HL-60 (cell line): ENCODE results near the gene ZER1.

Source experiments
- DNase-seq, 2 experiments: peaks; one replicate each; pipeline ENCODE4 v3.0.0-alpha.2; 2010 to 2020; ENCODE audit warnings: low read depth in 1 of 2, low spot score in 1 of 2
- H3K27ac ChIP-seq: fragments of 250-450 bp; sonication (Bioruptor Pico); replicated peaks from 2 replicates; pipeline ENCODE4 v1.5.1; 2020; ENCODE audit warnings: mild to moderate bottlenecking, moderate library complexity
- H3K27me3 ChIP-seq: fragments of 250-450 bp; sonication (Bioruptor Pico); 2 replicates; pipeline ENCODE4 v1.5.1; 2021; ENCODE audit warnings: mild to moderate bottlenecking, moderate library complexity; ENCODE audit not compliant: insufficient read depth, poor library complexity, severe bottlenecking
- H3K4me3 ChIP-seq: replicated peaks from 2 replicates; pipeline ENCODE4 v1.5.1; 2011; ENCODE audit warnings: mild to moderate bottlenecking, control low read depth, low read length; ENCODE audit not compliant: insufficient read depth
- GABPA ChIP-seq: IDR thresholded peaks from 2 replicates; pipeline ENCODE4 v1.6.1; 2012; ENCODE audit warnings: low read depth
- POLR2AphosphoS5 ChIP-seq: IDR thresholded peaks from 2 replicates; pipeline ENCODE4 v1.6.1; 2012; ENCODE audit warnings: low read depth
- SPI1 ChIP-seq: IDR thresholded peaks from 2 replicates; pipeline ENCODE4 v1.6.1; 2012; ENCODE audit warnings: low read depth, mild to moderate bottlenecking, borderline replicate concordance
- TF ChIP-seq, protein P1 (sequence below): IDR thresholded peaks from one replicate; pipeline ENCODE4 v1.5.1; 2011; ENCODE audit warnings: low read length, control low read depth, inconsistent platforms; ENCODE audit not compliant: insufficient read depth
- TF ChIP-seq, protein P2 (sequence below): IDR thresholded peaks from 2 replicates; pipeline ENCODE4 v1.6.1; 2012; ENCODE audit warnings: low read depth; ENCODE audit not compliant: insufficient replicate concordance

The ZER1 gene

DNA sequence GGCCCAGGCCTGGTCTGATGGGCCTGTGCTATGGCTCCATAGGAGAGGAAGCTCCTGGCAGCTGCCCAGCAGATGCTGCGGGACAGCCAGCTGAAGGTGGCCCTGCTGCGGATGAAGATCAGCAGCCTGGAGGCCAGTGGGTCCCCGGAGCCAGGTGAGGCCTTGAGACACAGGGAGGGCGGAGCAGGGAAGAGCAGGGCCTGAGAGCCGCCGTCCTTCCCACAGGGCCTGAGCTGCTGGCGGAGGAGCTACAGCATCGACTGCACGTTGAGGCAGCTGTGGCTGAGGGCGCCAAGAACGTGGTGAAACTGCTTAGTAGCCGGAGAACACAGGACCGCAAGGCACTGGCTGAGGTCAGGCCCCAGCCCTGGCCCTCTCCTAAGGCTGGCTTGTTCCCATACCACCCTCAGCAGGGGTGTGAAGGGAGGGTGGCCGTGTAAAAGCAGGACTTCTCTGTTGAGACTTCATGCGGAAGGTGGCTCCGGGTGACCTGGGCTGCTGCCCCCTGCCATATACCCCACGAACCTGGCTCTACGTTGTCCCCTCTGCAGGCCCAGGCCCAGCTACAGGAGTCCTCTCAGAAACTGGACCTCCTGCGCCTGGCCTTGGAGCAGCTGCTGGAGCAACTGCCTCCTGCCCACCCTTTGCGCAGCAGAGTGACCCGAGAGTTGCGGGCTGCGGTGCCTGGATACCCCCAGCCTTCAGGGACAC is 64.9 kb downstream of the ZER1 start:
- TF ChIP-seq, protein P1, sequence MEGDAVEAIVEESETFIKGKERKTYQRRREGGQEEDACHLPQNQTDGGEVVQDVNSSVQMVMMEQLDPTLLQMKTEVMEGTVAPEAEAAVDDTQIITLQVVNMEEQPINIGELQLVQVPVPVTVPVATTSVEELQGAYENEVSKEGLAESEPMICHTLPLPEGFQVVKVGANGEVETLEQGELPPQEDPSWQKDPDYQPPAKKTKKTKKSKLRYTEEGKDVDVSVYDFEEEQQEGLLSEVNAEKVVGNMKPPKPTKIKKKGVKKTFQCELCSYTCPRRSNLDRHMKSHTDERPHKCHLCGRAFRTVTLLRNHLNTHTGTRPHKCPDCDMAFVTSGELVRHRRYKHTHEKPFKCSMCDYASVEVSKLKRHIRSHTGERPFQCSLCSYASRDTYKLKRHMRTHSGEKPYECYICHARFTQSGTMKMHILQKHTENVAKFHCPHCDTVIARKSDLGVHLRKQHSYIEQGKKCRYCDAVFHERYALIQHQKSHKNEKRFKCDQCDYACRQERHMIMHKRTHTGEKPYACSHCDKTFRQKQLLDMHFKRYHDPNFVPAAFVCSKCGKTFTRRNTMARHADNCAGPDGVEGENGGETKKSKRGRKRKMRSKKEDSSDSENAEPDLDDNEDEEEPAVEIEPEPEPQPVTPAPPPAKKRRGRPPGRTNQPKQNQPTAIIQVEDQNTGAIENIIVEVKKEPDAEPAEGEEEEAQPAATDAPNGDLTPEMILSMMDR, result no peak
- TF ChIP-seq POLR2AphosphoS5, result no peak
- H3K4me3 ChIP-seq, result no peak overlapping the region
- DNase-seq, result no peak
- H3K27me3 ChIP-seq, result no peaks in the 10 kb centered on the region
- no peak overlapping the region for H3K27ac ChIP-seq

DNA sequence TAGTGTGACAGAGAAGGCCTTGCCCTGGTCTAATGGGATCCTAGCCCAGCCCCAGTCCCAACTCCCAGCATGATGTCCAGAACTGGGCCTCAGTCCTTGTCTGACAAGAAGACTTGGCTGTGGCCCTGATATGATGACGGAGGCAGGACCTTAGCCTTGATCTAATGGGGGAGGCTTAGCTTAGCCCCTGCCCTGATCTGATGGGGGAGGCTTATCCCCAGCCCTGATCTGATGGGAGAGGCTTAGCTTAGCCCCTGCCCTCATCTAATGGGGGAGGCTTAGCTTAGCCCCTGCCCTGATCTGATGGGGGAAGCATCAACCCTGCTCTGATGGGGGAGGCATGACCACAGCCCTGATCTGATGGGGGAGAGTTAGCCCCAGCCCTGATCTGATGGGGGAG is 65.7 kb downstream of the ZER1 start:
- TF ChIP-seq, protein P1, result no peak
- TF ChIP-seq, protein P2, sequence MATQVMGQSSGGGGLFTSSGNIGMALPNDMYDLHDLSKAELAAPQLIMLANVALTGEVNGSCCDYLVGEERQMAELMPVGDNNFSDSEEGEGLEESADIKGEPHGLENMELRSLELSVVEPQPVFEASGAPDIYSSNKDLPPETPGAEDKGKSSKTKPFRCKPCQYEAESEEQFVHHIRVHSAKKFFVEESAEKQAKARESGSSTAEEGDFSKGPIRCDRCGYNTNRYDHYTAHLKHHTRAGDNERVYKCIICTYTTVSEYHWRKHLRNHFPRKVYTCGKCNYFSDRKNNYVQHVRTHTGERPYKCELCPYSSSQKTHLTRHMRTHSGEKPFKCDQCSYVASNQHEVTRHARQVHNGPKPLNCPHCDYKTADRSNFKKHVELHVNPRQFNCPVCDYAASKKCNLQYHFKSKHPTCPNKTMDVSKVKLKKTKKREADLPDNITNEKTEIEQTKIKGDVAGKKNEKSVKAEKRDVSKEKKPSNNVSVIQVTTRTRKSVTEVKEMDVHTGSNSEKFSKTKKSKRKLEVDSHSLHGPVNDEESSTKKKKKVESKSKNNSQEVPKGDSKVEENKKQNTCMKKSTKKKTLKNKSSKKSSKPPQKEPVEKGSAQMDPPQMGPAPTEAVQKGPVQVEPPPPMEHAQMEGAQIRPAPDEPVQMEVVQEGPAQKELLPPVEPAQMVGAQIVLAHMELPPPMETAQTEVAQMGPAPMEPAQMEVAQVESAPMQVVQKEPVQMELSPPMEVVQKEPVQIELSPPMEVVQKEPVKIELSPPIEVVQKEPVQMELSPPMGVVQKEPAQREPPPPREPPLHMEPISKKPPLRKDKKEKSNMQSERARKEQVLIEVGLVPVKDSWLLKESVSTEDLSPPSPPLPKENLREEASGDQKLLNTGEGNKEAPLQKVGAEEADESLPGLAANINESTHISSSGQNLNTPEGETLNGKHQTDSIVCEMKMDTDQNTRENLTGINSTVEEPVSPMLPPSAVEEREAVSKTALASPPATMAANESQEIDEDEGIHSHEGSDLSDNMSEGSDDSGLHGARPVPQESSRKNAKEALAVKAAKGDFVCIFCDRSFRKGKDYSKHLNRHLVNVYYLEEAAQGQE, result no peak
- TF ChIP-seq POLR2AphosphoS5, result no peak
- no peak for TF ChIP-seq SPI1
- TF ChIP-seq GABPA, result no peak
- no peak overlapping the region for H3K4me3 ChIP-seq
- DNase-seq, result no peak
- no peak overlapping the region for H3K27ac ChIP-seq
- H3K27me3 ChIP-seq, result no peaks in the 10 kb centered on the region

DNA sequence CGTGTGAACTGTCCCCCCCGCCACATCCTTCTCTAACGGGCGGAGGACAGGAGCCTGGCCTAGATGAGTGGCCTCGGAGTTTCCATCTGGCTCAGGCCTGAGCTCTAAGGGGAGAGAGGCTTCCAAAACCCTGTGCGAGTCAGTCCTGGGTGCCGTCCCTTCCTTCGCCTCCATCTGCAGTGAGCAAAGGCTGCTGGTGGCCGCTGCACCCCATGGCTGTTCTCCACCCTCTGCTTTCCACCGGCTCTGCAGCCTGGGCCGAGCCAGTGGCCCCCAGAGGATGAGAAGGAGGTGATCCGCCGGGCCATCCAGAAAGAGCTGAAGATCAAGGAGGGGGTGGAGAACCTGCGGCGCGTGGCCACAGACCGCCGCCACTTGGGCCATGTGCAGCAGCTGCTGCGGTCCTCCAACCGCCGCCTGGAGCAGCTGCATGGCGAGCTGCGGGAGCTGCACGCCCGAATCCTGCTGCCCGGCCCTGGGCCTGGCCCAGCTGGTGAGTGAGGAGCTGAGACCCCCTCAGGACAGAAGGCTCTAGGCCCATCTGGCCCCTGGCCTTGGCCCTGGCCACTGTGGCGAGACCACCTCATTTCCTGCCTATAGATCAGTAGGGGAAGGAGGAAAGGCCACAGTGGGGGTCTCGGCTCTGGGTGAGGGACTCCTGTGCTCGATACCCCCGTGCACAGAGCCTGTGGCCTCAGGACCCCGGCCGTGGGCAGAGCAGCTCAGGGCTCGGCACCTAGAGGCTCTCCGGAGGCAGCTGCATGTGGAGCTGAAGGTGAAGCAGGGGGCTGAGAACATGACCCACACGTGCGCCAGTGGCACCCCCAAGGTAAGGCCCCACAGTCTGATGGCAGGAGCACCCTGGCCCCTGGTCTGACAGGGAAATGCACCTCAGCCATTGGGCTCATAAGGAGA is 66.4 kb downstream of the ZER1 start:
- TF ChIP-seq GABPA (no peak), SPI1 (no peak), POLR2AphosphoS5 (no peak)
- DNase-seq, result no peak
- Histone ChIP-seq H3K27me3 (no peaks in the 10 kb centered on the region), H3K4me3 (no peak overlapping the region), H3K27ac (no peak overlapping the region)

DNA sequence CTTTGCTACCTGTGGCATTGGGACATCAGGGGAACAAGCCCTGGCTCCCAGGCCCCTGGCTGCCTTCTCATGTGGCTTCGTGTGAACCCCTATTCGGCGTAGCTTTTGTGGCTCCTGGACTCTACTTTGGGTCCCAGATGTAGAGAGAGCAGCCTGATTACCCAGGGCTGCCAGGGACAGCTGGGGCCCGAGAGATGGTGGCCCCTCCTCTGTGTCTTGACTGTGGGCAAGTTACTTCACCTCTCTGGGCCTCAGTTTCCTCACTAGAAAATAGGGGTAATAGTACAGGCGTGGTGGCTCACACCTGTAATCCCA is 67.4 kb downstream of the ZER1 start:
- Histone ChIP-seq H3K27ac (no peak overlapping the region), H3K27me3 (no peaks in the 10 kb centered on the region)

More for the DNA sequence above, 67.4 kb downstream of the ZER1 start:
- no peak for DNase-seq
- no peak overlapping the region for H3K4me3 ChIP-seq
- TF ChIP-seq POLR2AphosphoS5 (no peak), SPI1 (no peak), GABPA (no peak)
- TF ChIP-seq, protein P1, result no peak
- TF ChIP-seq, protein P2, result no peak
